SW 1271 (cell line): ENCODE measurements around the gene SLC16A4.
"Not testable (repeated sequence)": the region's sequence is repeated elsewhere in the genome, so short reads cannot be mapped to it uniquely, and the experiment has no call there.

Experiments
- DNase-seq, 2 experiments: peaks; one replicate each; lab custom pipeline; 2025; lab: John Stamatoyannopoulos, UW

The SLC16A4 gene

GRCh38 chr1:110408488-110408887 is 17.7 kb upstream of the SLC16A4 start:
- no peak for DNase-seq

- DNase-seq, result peak; percentile 81 to 86
Observed at GRCh38 chr1:110407260-110408210, 16.7 kb upstream of the SLC16A4 start, which contains the start of gene LAMTOR5. Gene LAMTOR5 (minus strand): TSS chr1:110407694. CDS start chr1:110407620, 74 bp downstream.

GRCh38 chr1:110406407-110406806 is 15.6 kb upstream of the SLC16A4 start:
- not testable (repeated sequence) for DNase-seq

- no peak for DNase-seq
Observed at GRCh38 chr1:110404401-110404800, 13.6 kb upstream of the SLC16A4 start.

- no peak for DNase-seq
Observed at GRCh38 chr1:110403805-110404204, 13.0 kb upstream of the SLC16A4 start.

- DNase-seq, result not testable (repeated sequence)
Observed at GRCh38 chr1:110396259-110396958, 5.6 kb upstream of the SLC16A4 start.

GRCh38 chr1:110394493-110394820 is 3.6 kb upstream of the SLC16A4 start:
- DNase-seq, result no peak

GRCh38 chr1:110393691-110394492 is 3.1 kb upstream of the SLC16A4 start:
- no peak for DNase-seq

- no peak for DNase-seq
Observed at GRCh38 chr1:110393286-110393685, 2.5 kb upstream of the SLC16A4 start.

- DNase-seq, result no peak
Observed at GRCh38 chr1:110390096-110390495, 730 bp downstream of the SLC16A4 start.

GRCh38 chr1:110387048-110387754 is 3.6 kb downstream of the SLC16A4 start:
- no peak for DNase-seq

- no peak for DNase-seq
Observed at GRCh38 chr1:110385369-110385768, 5.5 kb downstream of the SLC16A4 start.

GRCh38 chr1:110384581-110385321 is 6.1 kb downstream of the SLC16A4 start:
- no peak for DNase-seq

GRCh38 chr1:110383251-110383990 is 7.4 kb downstream of the SLC16A4 start:
- no peak for DNase-seq

- no peak for DNase-seq
Observed at GRCh38 chr1:110380672-110381283, 10.0 kb downstream of the SLC16A4 start.

GRCh38 chr1:110375490-110375889 is 15.3 kb downstream of the SLC16A4 start:
- DNase-seq, result no peak

- DNase-seq, result no peak
Observed at GRCh38 chr1:110370827-110371226, 20.0 kb downstream of the SLC16A4 start.

GRCh38 chr1:110364221-110364620 is 26.6 kb downstream of the SLC16A4 start:
- no peak for DNase-seq

- DNase-seq, result no peak
Observed at GRCh38 chr1:110361856-110362255, 29.0 kb downstream of the SLC16A4 start.

GRCh38 chr1:110360431-110360830 is 30.4 kb downstream of the SLC16A4 start:
- no peak for DNase-seq
